Karpas-422 (cell line): ENCODE measurements around the gene YOD1. TPM values are rescaled to one million over a fixed set of nuclear protein-coding genes. Genes with fewer than 3 reads are reported as not detected.
A peak's percentile ranks its signal among the peaks of the same experiment; 100 is the strongest.

Source experiments
- DNase-seq: peaks from one replicate; pipeline ENCODE4 v3.0.0-alpha.2; 2015
- H2AFZ ChIP-seq: fragments of 200-600 bp; sonication (generic); 2 replicates; pipeline ENCODE4 v1.6.1; 2014; ENCODE audit warnings: antibody characterized with exemption, low read length, mixed read lengths
- H3K27ac ChIP-seq: fragments of 200-600 bp; sonication (generic); 2 replicates; pipeline ENCODE4 v1.5.1; 2014; ENCODE audit warnings: mild to moderate bottlenecking, low read length, moderate library complexity
- H3K27me3 ChIP-seq: fragments of 200-600 bp; sonication (generic); 2 replicates; pipeline ENCODE4 v1.6.1; 2014; ENCODE audit warnings: low read length, mixed read lengths
- H3K36me3 ChIP-seq: fragments of 200-600 bp; sonication (generic); 2 replicates; pipeline ENCODE4 v1.6.1; 2014; ENCODE audit warnings: low read length, mixed read lengths; ENCODE audit not compliant: insufficient read depth
- H3K4me1 ChIP-seq: fragments of 200-600 bp; sonication (generic); 2 replicates; pipeline ENCODE4 v1.6.1; 2014; ENCODE audit warnings: mild to moderate bottlenecking, low read length, mixed read lengths
- H3K4me2 ChIP-seq: fragments of 200-600 bp; sonication (generic); 2 replicates; pipeline ENCODE4 v1.6.1; 2014; ENCODE audit warnings: low read length, low read depth, mild to moderate bottlenecking; ENCODE audit not compliant: poor library complexity, severe bottlenecking
- H3K4me3 ChIP-seq: fragments of 200-600 bp; sonication (generic); 2 replicates; pipeline ENCODE4 v1.5.1; 2014; ENCODE audit warnings: mild to moderate bottlenecking, antibody characterized with exemption, low read length, mixed read lengths
- H3K79me2 ChIP-seq: fragments of 200-600 bp; sonication (generic); 2 replicates; pipeline ENCODE4 v1.6.1; 2014; ENCODE audit warnings: mild to moderate bottlenecking, low read length, mixed read lengths
- H3K9ac ChIP-seq: fragments of 200-600 bp; sonication (generic); 2 replicates; pipeline ENCODE4 v1.6.0; 2014; ENCODE audit warnings: low read length
- H3K9me2 ChIP-seq: fragments of 200-600 bp; sonication (generic), shearing (Covaris generic); replicated peaks from 2 replicates; pipeline ENCODE4 v1.6.0; 2014; ENCODE audit warnings: mild to moderate bottlenecking, low read length, moderate library complexity; ENCODE audit not compliant: insufficient read depth
- H3K9me3 ChIP-seq: fragments of 300-700, 200-600 bp; sonication (generic); 2 replicates; pipeline ENCODE4 v1.6.1; 2014; ENCODE audit warnings: low read length, mixed read lengths
- H4K20me1 ChIP-seq: fragments of 200-600 bp; sonication (generic); 2 replicates; pipeline ENCODE4 v1.6.1; 2014; ENCODE audit warnings: mild to moderate bottlenecking, antibody characterized with exemption, low read length, low read depth; ENCODE audit not compliant: insufficient read depth
- total RNA-seq: library from RNA; depleted of rRNA; stranded (reverse); fragments of >200 nt; shearing (Covaris generic); gene quantifications from 2 replicates; pipeline ENCODE4 v1.2.3, GENCODE V29; 2014; ENCODE audit warnings: low replicate concordance; rRNA removed

Gene YOD1
- total RNA-seq, 1 experiment from 2014 or later = not detected

GRCh38 chr1:207000651-207001291 is 50.2 kb downstream of the YOD1 start:
- Histone ChIP-seq H3K9me2 (no peaks in the 10 kb centered on the region), H4K20me1 (no peaks in the 10 kb centered on the region), H2AFZ (no peak overlapping the region), H3K79me2 (no peaks in the 10 kb centered on the region), H3K27me3 (no peaks in the 10 kb centered on the region), H3K9ac (no peak overlapping the region), H3K9me3 (no peaks in the 10 kb centered on the region), H3K27ac (no peak overlapping the region), H3K36me3 (no peaks in the 10 kb centered on the region), H3K4me1 (no peaks in the 10 kb centered on the region), H3K4me3 (no peak overlapping the region), H3K4me2 (no peak overlapping the region)
- peak; percentile 5 for DNase-seq

- H3K27me3 ChIP-seq = no peaks in the 10 kb centered on the region
- no peaks in the 10 kb centered on the region for H4K20me1 ChIP-seq
- no peak overlapping the region for H3K4me2 ChIP-seq
- no peaks in the 10 kb centered on the region for H3K9me2 ChIP-seq
- no peak overlapping the region for H2AFZ ChIP-seq
- no peaks in the 10 kb centered on the region for H3K9me3 ChIP-seq
- no peak overlapping the region for H3K9ac ChIP-seq
- no peak overlapping the region for H3K27ac ChIP-seq
- no peak overlapping the region for H3K4me3 ChIP-seq
- DNase-seq = no peak
- H3K4me1 ChIP-seq = no peaks in the 10 kb centered on the region
- H3K79me2 ChIP-seq = no peaks in the 10 kb centered on the region
- H3K36me3 ChIP-seq = no peaks in the 10 kb centered on the region
These were observed 52.2 kb downstream of the YOD1 start for GRCh38 chr1:206998816-206999215.

Other genes starting within 250 kb of the YOD1 start
- gene IL20, start 185.6 kb downstream of the YOD1 start, total RNA-seq = not detected in 2 replicates
- gene IL24, start 153.8 kb downstream of the YOD1 start, total RNA-seq = not detected in 2 replicates
- not detected in 2 replicates for gene FCMR, start 129.3 kb downstream of the YOD1 start, total RNA-seq
- not detected in 2 replicates for gene PIGR, start 104.7 kb downstream of the YOD1 start, total RNA-seq
- not detected in 2 replicates for gene FCAMR, start 80.7 kb downstream of the YOD1 start, total RNA-seq
- not detected in 2 replicates for gene C1orf116, start 18.5 kb downstream of the YOD1 start, total RNA-seq
- 0.07 TPM in 1 of 2 replicates, not detected in the other for gene PFKFB2, start 2.1 kb upstream of the YOD1 start, total RNA-seq
- gene C4BPB, start 37.7 kb upstream of the YOD1 start, total RNA-seq = not detected in 2 replicates
- not detected in 2 replicates for gene C4BPA, start 53.0 kb upstream of the YOD1 start, total RNA-seq